Measurements from ENCODE around the gene WDPCP. TPM values are rescaled to one million over a fixed set of nuclear protein-coding genes. Genes with fewer than 3 reads are reported as not detected.
"Not testable (repeated sequence)": the region's sequence is repeated elsewhere in the genome, so short reads cannot be mapped to it uniquely, and the experiment has no call there.

WDPCP gene
- total and polyA plus RNA-seq, 12 donors = 2.7 to 14.6 (median 9.3) TPM

DNA sequence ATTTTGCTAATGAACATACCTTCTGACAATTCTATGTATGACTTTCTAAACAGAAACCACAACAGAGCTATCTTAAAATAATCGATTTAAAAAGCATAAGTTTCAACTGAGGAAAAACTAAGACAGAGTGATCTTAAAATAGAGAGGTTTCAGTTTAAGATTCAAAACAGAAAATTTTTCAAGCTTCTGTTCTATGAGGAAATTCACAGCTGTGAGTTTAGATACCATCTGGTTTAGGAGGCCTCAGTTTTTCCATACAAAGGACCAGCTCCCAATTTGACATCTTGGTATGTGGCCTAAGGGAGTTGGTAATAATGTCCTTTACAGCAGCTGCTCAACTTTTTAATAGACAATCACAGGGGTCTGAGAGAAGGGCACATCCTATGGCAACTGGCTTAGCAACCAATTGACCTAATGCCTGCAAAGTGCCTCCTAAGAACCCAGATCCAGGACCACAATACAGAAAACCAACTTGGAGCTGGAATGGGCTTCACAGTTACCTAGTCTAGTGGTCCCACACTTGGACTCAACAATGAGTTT lies 40.2 kb upstream of the WDPCP start:
- Histone ChIP-seq H3K36me3 (replicated peaks in 1 of 2) (no peaks in the 10 kb centered on the region), H3K4me3 (no peak overlapping the region), H3K9me3 (replicated peaks in 1 of 3) (no peaks in the 10 kb centered on the region), H3K27me3 (no peaks in the 10 kb centered on the region), H3K4me1 (replicated peaks in 1 of 2) (no peaks in the 10 kb centered on the region), H3K27ac (no peak overlapping the region)
- DNase-seq = no peak
- intact Hi-C loops (cut with DNase I) = no loop called here
- TF ChIP-seq, protein P1, sequence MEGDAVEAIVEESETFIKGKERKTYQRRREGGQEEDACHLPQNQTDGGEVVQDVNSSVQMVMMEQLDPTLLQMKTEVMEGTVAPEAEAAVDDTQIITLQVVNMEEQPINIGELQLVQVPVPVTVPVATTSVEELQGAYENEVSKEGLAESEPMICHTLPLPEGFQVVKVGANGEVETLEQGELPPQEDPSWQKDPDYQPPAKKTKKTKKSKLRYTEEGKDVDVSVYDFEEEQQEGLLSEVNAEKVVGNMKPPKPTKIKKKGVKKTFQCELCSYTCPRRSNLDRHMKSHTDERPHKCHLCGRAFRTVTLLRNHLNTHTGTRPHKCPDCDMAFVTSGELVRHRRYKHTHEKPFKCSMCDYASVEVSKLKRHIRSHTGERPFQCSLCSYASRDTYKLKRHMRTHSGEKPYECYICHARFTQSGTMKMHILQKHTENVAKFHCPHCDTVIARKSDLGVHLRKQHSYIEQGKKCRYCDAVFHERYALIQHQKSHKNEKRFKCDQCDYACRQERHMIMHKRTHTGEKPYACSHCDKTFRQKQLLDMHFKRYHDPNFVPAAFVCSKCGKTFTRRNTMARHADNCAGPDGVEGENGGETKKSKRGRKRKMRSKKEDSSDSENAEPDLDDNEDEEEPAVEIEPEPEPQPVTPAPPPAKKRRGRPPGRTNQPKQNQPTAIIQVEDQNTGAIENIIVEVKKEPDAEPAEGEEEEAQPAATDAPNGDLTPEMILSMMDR (IDR thresholded peaks at IDR 0.05) = no peak
- TF ChIP-seq POLR2A (IDR thresholded peaks at IDR 0.05) = no peak
- 80 to 89% (median 88%) methylated on average over 1 of the region's 1 CpG for WGBS, 4 donors

DNA sequence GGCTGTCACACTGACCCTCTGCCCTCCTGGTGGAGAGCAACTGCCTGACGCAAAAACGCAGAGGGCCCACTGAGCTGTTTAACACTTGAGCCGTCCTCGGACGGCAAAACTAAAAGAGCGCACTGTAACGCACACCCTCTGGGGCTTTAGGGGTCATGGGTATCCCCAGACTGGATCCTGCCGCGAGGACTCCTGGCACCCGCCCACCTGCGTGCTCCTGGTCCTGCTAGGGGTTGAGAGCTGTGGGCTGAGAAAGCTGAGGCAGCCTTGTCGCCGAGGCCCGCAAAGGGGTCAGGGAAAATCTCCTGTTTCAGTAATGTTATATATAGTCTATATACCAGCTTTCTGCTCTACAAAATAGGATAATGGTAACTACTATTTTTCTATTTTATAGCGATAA lies 39.6 kb upstream of the WDPCP start:
- Histone ChIP-seq H3K4me3 (no peak overlapping the region), H3K36me3 (replicated peaks in 1 of 2) (no peaks in the 10 kb centered on the region), H3K27me3 (no peaks in the 10 kb centered on the region), H3K27ac (no peak overlapping the region), H3K4me1 (replicated peaks in 1 of 2) (no peaks in the 10 kb centered on the region), H3K9me3 (replicated peaks in 1 of 3) (no peaks in the 10 kb centered on the region)
- 86 to 95% (median 94%) methylated on average over 15 of the region's 15 CpGs for WGBS, 4 donors
- no peak for TF ChIP-seq POLR2A (IDR thresholded peaks at IDR 0.05)
- no peak for DNase-seq
- intact Hi-C loops (cut with DNase I) = no loop called here

DNA sequence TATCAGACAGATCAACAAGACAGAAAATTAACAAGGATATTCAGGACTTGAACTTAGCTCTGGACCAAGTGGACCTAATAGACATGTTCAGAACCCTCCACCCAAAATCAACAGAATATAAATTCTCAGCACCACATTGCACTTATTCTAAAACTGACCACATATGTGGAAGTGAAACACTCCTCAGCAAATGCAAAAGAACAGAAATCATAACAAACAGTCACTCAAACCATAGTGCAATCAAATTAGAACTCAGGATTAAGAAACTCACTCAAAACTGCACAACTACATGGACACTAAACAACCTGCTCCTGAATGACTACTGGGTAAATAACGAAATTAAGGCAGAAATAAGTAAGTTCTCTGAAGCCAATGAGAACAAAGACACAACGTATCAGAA lies 35.5 kb upstream of the WDPCP start:
- H3K27me3 ChIP-seq; H3K4me1 ChIP-seq (replicated peaks in 1 of 2); H3K9me3 ChIP-seq (replicated peaks in 1 of 3); H3K36me3 ChIP-seq (replicated peaks in 1 of 2); DNase-seq; intact Hi-C loops (cut with DNase I); H3K4me3 ChIP-seq; H3K27ac ChIP-seq: not testable (repeated sequence)
- WGBS, 4 donors = 62 to 78% (median 71%) methylated on average over 2 of the region's 2 CpGs

DNA sequence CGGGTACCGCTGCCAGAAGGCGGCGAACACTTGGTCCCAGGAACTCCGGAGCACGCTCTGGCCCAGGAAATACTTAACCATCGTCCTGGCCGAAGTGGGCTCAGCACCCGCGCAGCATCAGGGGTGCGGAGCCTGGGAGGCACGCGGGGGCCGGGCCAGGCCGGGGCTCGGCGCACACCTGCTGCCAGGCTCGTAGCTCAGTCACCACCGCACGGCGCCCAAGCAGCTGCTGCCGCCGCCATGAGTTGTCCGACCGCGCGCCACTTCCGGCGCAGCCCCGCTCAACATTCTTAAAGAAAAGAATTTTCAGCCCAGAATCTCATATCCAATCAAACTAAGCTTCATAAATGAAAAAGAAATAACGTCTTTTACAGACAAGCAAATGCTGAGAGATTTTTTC lies 34.5 kb upstream of the WDPCP start:
- WGBS, 4 donors = 90 to 97% (median 95%) methylated on average over 13 to 31 of the region's 31 CpGs

DNA sequence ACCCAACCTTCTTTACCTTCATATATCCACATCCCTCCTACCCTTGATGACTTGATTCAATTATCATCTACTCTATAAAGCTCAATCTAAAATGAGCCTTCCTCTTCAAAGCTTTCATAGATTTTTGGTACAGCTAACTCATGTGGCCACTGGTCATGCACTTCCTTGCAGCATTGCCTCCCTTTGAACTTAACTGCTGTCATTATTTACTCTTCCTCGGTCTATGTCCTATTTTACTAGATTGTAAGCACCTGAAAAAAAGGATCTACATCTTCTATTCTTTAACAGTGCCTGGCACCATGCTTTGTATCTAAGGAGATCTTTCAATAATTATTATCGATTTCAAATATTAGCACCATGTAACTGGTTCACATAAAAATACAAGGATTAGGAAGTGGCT lies 31.1 kb upstream of the WDPCP start:
- no peak for DNase-seq
- Histone ChIP-seq H3K27me3 (no peaks in the 10 kb centered on the region), H3K27ac (no peak overlapping the region), H3K9me3 (replicated peaks in 1 of 3) (no peaks in the 10 kb centered on the region), H3K4me3 (no peak overlapping the region), H3K4me1 (replicated peaks in 1 of 2) (no peaks in the 10 kb centered on the region), H3K36me3 (replicated peaks in 1 of 2) (no peaks in the 10 kb centered on the region)
- intact Hi-C loops (cut with DNase I) = no loop called here
- 91 to 100% (median 95%) methylated on average over 2 of the region's 2 CpGs for WGBS, 4 donors
- TF ChIP-seq POLR2A (IDR thresholded peaks at IDR 0.05) = no peak

More for the DNA sequence above, 34.5 kb upstream of the WDPCP start:
- Histone ChIP-seq H3K4me3 (no peak overlapping the region), H3K4me1 (replicated peaks in 1 of 2) (no peaks in the 10 kb centered on the region), H3K27ac (no peak overlapping the region), H3K36me3 (replicated peaks in 1 of 2) (no peaks in the 10 kb centered on the region), H3K9me3 (replicated peaks in 1 of 3) (no peaks in the 10 kb centered on the region), H3K27me3 (no peaks in the 10 kb centered on the region)
- no peak for TF ChIP-seq POLR2A (IDR thresholded peaks at IDR 0.05)
- TF ChIP-seq, protein P1 (IDR thresholded peaks at IDR 0.05) = no peak
- no peak for DNase-seq
- intact Hi-C loops (cut with DNase I) = no loop called here

DNA sequence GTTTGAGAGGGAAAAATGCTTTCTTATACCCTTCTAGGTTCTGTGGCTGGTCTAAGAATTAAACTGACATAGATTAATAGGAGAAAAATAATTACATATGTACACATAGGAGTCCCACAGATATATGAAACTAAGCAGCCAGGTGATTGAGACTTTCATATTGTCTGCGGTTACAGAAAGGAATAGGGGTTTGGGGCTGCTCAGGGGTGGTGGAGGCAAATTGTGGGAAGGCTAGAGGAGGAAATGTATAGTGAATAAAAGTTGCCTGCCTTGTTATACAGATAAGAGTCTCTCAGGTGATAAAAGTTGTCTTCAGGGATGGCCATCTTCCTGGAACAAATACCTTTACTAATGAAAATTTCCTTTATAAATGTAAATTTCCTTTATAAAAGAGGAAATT lies 29.1 kb upstream of the WDPCP start:
- H3K9me3 ChIP-seq (replicated peaks in 1 of 3) = no peaks in the 10 kb centered on the region
- TF ChIP-seq, protein P1 (IDR thresholded peaks at IDR 0.05) = no peak
- no peak for TF ChIP-seq POLR2A (IDR thresholded peaks at IDR 0.05)
- H3K27ac ChIP-seq = no peak overlapping the region
- 57 to 67% (median 65%) methylated on average over 1 of the region's 1 CpG for WGBS, 4 donors
- no peaks in the 10 kb centered on the region for H3K4me1 ChIP-seq (replicated peaks in 1 of 2)
- H3K27me3 ChIP-seq = no peaks in the 10 kb centered on the region
- no peak for DNase-seq
- H3K36me3 ChIP-seq (replicated peaks in 1 of 2) = no peaks in the 10 kb centered on the region
- no peak overlapping the region for H3K4me3 ChIP-seq
- intact Hi-C loops (cut with DNase I) = no loop called here
